Activated T-helper 2 cell treated with anti-CD3 and anti-CD28 coated beads, Interferon-gamma antibody, Interleukin-2, Interleukin-4, amounts not matched to agents 10 μg/mL and 5 μg/mL and 100 μg/mL, durations not matched to agents 14 hours and 24 hours and 36 hours (primary cell): Measurements from ENCODE around the gene PAOX. TPM values are rescaled to one million over a fixed set of nuclear protein-coding genes. Genes with fewer than 3 reads are reported as not detected.
"Not testable (repeated sequence)": the region's sequence is repeated elsewhere in the genome, so short reads cannot be mapped to it uniquely, and the experiment has no call there.

Source experiments
- DNase-seq: peaks from one replicate; pipeline ENCODE4 v3.0.0; 2021; ENCODE audit warnings: low spot score
- H3K27ac Mint-ChIP-seq: one replicate; pipeline ENCODE4 v1.8.0; 2021; ENCODE audit warnings: mixed read lengths
- H3K27me3 Mint-ChIP-seq: one replicate; pipeline ENCODE4 v1.8.0; 2021; ENCODE audit warnings: low read depth, mixed read lengths
- H3K36me3 Mint-ChIP-seq: one replicate; pipeline ENCODE4 v1.8.0; 2021; ENCODE audit warnings: low read depth, mixed read lengths
- H3K4me1 Mint-ChIP-seq: one replicate; pipeline ENCODE4 v1.8.0; 2021; ENCODE audit warnings: low read depth, mixed read lengths
- H3K4me3 Mint-ChIP-seq: one replicate; pipeline ENCODE4 v1.8.0; 2021; ENCODE audit warnings: low read depth, mild to moderate bottlenecking, moderate library complexity, mixed read lengths
- H3K9me3 Mint-ChIP-seq: one replicate; pipeline ENCODE4 v1.8.0; 2021; ENCODE audit warnings: mixed read lengths
- intact Hi-C: fragments of 100-400 bp; cut with micrococcal nuclease; formaldehyde crosslinking; loops from one replicate; pipeline ENCODE4 v1.15.1; 2023
- total RNA-seq: library from RNA; stranded (reverse); gene quantifications from 2 replicates; pipeline ENCODE4 v1.2.3, GENCODE V29; 2022

PAOX gene
- total RNA-seq, 1 donor from 2014 or later, result 13.2 TPM

- H3K9me3 Mint-ChIP-seq, DNase-seq, H3K36me3 Mint-ChIP-seq, intact Hi-C loops, H3K4me1 Mint-ChIP-seq, H3K4me3 Mint-ChIP-seq, H3K27ac Mint-ChIP-seq: not testable (repeated sequence)
- H3K27me3 Mint-ChIP-seq, result peaks cover 15% of the 10 kb centered on the region
Measured at GRCh38 chr10:133432789-133433188, 53.7 kb downstream of the PAOX start.

DNA sequence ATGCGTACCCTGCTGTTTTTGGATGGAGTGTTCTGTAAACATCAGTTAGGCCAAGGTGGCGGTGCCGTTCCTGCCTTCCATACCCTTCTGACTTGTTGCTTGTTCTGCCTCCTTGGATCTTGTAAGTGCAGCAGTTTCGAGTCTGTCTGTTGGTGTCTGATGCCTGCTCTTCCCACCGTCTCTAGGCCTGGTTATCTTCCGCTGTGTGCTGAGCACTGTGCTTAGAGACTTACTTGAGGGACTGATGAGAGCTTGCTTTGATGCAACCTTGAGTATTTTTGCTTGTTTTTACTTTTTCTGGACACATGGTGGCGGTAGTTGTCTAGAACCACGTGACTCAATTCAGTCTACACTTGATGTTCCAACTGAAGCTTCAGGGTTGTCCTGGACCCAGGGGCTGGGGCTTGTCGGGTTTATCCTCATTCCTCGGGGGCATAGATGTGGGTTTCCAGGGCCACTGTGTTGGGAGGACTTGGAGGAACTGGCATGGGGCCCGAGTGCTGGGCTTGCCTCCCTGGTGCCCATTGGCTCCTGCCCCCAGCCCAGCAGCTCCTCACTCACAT is 59.7 kb downstream of the PAOX start:
- Mint-ChIP-seq H3K4me1 (peaks cover 11% of the 10 kb centered on the region), H3K4me3 (no peak overlapping the region), H3K36me3 (no peaks in the 10 kb centered on the region), H3K27me3 (peaks cover 13% of the 10 kb centered on the region), H3K9me3 (no peaks in the 10 kb centered on the region), H3K27ac (no peak overlapping the region)
- DNase-seq, result no peak
- intact Hi-C loops, result loop anchor here (1.0 to 5.0 kb wide), 3 partner anchors 58 to 169 kb away; no protein-coding TSS in a partner anchor

DNA sequence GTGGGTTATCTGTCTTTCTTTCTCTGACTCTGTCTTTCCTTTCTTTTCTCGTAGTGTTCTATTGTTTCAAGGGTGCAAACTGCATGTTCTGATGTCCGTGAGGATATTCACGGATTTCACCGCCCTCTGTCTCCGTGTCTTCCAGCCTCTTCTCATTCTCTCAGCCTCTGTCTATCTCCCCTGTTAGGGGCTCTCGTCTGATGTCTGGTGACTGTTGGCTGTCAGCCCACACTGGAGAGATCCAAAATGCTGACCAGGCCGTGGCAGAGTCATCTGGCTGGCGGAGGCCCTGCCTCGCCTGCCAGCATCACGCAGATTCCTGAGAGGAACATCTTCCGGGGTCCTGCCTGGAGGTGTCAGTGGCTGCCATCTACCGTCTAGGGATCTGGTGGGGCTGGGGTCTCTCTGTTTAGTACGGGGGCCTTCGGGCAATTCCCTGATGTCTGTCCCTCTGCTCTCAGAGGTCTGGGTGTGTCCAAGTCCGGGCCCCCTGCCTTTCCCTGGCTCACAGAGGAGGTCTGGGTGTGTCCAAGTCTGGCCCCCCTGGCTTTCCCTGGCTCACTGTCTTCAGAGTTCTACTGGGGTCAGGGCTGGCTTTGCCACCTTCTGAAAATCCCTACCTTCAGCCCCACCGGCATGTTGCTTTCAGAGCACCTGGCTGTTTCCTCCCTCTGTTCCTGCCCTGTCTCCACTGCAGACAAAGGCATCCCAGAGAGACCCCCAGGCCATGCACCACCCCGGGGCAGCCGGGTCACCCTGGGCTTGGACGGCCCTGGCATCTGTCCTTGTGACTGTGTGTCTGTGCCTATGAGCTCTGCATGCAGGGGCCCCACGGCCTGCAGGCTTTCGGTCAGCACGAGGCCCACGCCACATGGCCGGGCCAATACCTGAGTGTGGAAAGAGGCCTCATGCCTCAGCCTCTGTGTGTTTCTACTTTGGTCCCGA is 60.7 kb downstream of the PAOX start:
- Mint-ChIP-seq H3K36me3 (no peaks in the 10 kb centered on the region), H3K27ac (no peak overlapping the region), H3K4me1 (peaks cover 11% of the 10 kb centered on the region), H3K9me3 (no peaks in the 10 kb centered on the region), H3K4me3 (no peak overlapping the region), H3K27me3 (peaks cover 13% of the 10 kb centered on the region)
- DNase-seq, result no peak
- intact Hi-C loops, result loop anchor here (1.0 to 5.0 kb wide), 3 partner anchors 57 to 168 kb away; no protein-coding TSS in a partner anchor

DNA sequence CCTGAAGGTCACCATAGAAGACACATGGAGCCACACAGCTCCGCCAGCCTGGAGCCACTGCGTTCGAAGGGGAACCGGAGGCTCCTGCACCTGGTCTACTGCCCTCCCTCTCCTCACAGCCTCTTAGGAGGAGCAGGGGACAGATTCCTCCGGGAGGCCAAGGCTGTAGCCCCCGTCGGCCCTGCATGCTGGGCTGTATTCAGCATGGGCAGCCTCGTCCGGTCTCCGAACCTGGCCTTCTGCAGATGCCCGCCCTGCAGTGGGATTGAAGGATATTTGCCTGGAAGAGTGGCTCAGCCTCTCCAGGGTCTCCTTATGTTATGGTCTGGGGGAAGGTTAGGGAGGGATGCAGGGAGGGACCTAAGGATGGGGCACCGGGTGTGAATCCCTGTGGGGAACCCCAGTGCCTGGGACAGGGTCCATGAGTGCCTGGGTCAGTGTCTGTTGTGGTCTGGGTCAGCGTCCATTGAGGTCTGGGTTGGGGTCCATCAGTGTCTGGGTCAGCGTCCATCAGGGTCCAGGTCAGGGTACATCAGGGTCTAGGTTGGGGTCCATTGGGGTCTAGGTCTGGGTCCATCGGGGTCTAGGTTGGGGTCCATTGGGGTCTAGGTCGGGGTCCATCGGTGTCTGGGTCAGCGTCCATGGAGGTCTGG is 61.7 kb downstream of the PAOX start:
- peaks cover 11% of the 10 kb centered on the region for H3K4me1 Mint-ChIP-seq
- peaks cover 9% of the 10 kb centered on the region for H3K27me3 Mint-ChIP-seq
- peaks cover 4% of the 10 kb centered on the region for H3K36me3 Mint-ChIP-seq
- H3K9me3 Mint-ChIP-seq, result peaks cover 8% of the 10 kb centered on the region
- intact Hi-C loops, result no loop called here
- no peak for DNase-seq
- no peak overlapping the region for H3K27ac Mint-ChIP-seq
- no peak overlapping the region for H3K4me3 Mint-ChIP-seq

Other genes with a start within 250 kb of the PAOX start
- 0.39 and 0.51 TPM in 2 replicates for gene KNDC1, start 219.0 kb upstream of the PAOX start, total RNA-seq
- 0.16 and 0.28 TPM in 2 replicates for gene UTF1, start 149.0 kb upstream of the PAOX start, total RNA-seq
- 0.07 TPM in 1 of 2 replicates, not detected in the other for gene VENTX, start 141.4 kb upstream of the PAOX start, total RNA-seq
- 214 and 220 TPM in 2 replicates for gene ADAM8, start 102.4 kb upstream of the PAOX start, total RNA-seq
- 60.4 and 64.7 TPM in 2 replicates for gene TUBGCP2, start 70.4 kb upstream of the PAOX start, total RNA-seq
- gene ZNF511, start 70.3 kb upstream of the PAOX start, total RNA-seq, result 88.4 and 89.7 TPM in 2 replicates
- gene CALY, start 42.4 kb upstream of the PAOX start, total RNA-seq, result not detected in 2 replicates
- not detected in 2 replicates for gene PRAP1, start 31.9 kb upstream of the PAOX start, total RNA-seq
- 44.0 and 45.7 TPM in 2 replicates for gene FUOM, start 21.2 kb upstream of the PAOX start, total RNA-seq
- 74.2 and 74.8 TPM in 2 replicates for gene ECHS1, start 5.9 kb upstream of the PAOX start, total RNA-seq
- gene MTG1, start 14.9 kb downstream of the PAOX start, total RNA-seq, result 67.6 and 69.0 TPM in 2 replicates
- not detected in 2 replicates for gene SPRN, start 45.4 kb downstream of the PAOX start, total RNA-seq
- gene SCART1, start 74.7 kb downstream of the PAOX start, total RNA-seq, result 1.3 and 1.4 TPM in 2 replicates
- 0.16 TPM in 1 of 2 replicates, not detected in the other for gene CYP2E1, start 148.1 kb downstream of the PAOX start, total RNA-seq
- 0.23 and 0.62 TPM in 2 replicates for gene SYCE1, start 186.3 kb downstream of the PAOX start, total RNA-seq
- gene FRG2B, start 247.5 kb downstream of the PAOX start, total RNA-seq, result not detected in 2 replicates